A549 treated with AZD2906 at 1 μM for 4 hours (cell line): ENCODE results near the gene FTSJ3. TPM values are rescaled to one million over a fixed set of nuclear protein-coding genes. Genes with fewer than 3 reads are reported as not detected.

ENCODE experiments used
- total RNA-seq: library from RNA; stranded (reverse); fragments of 200-300 nt; extraction: Qiagen RNA extraction; gene quantifications from 5 replicates; pipeline ENCODE4 v1.2.3, GENCODE V29; 2022

Gene FTSJ3
- 43.9 to 61.3 TPM (median 52.1 TPM) in 5 replicates for total RNA-seq

GRCh38 chr17:63827002-63827800, at the start of gene FTSJ3, which contains the start of gene PSMC5:
Gene FTSJ3, minus strand, starts transcription at chr17:63827663. Its CDS starts 761 bp downstream, at chr17:63826902.
Gene PSMC5, plus strand, starts transcription at chr17:63827431. Its CDS starts 60 bp downstream, at chr17:63827491.

GRCh38 chr17:63873577-63873976, 46.1 kb upstream of the FTSJ3 start, which contains the start of gene CSH2:
Gene CSH2, minus strand, starts transcription at chr17:63873677. Its CDS starts 63 bp downstream, at chr17:63873614.

GRCh38 chr17:63842540-63843386, 15.3 kb upstream of the FTSJ3 start, which contains the start of gene SMARCD2:
Gene SMARCD2, minus strand, starts transcription at chr17:63842685. Its CDS starts 11 bp downstream, at chr17:63842674.

GRCh38 chr17:63774141-63774968, 53.1 kb downstream of the FTSJ3 start, which contains the start of gene DDX42:
Gene DDX42, plus strand, starts transcription at chr17:63774170. Its CDS starts 12,880 bp downstream, at chr17:63787050.

GRCh38 chr17:63773272-63774140, 54.0 kb downstream of the FTSJ3 start, which contains the start of gene CCDC47:
Gene CCDC47, minus strand, starts transcription at chr17:63773597. Its CDS starts 7,422 bp downstream, at chr17:63766175.

Other genes with a start within 250 kb of the FTSJ3 start
- gene TACO1, start 226.8 kb downstream of the FTSJ3 start, total RNA-seq: 51.5 to 55.5 TPM (median 54.7 TPM) in 5 replicates
- 14.7 to 19.3 TPM (median 17.8 TPM) in 5 replicates for gene MAP3K3, start 205.2 kb downstream of the FTSJ3 start, total RNA-seq
- 7.8 to 13.0 TPM (median 10.6 TPM) in 5 replicates for gene LIMD2, start 127.5 kb downstream of the FTSJ3 start, total RNA-seq
- gene STRADA, start 85.9 kb downstream of the FTSJ3 start, total RNA-seq: 23.5 to 26.8 TPM (median 25.5 TPM) in 5 replicates
- 88.4 to 136 TPM (median 94.2 TPM) in 5 replicates for gene CCDC47, start 54.1 kb downstream of the FTSJ3 start, total RNA-seq
- gene DDX42, start 53.5 kb downstream of the FTSJ3 start, total RNA-seq: 88.4 to 107 TPM (median 92.5 TPM) in 5 replicates
- gene PSMC5, start 232 bp downstream of the FTSJ3 start, total RNA-seq: 195 to 239 TPM (median 204 TPM) in 5 replicates
- 53.1 to 63.3 TPM (median 56.4 TPM) in 5 replicates for gene SMARCD2, start 15.0 kb upstream of the FTSJ3 start, total RNA-seq
- not detected in 5 replicates for gene CSH2, start 46.0 kb upstream of the FTSJ3 start, total RNA-seq
- not detected in 5 replicates for gene GH2, start 54.3 kb upstream of the FTSJ3 start, total RNA-seq
- not detected in 5 replicates for gene CSH1, start 68.9 kb upstream of the FTSJ3 start, total RNA-seq
- gene CSHL1, start 83.6 kb upstream of the FTSJ3 start, total RNA-seq: not detected in 5 replicates
- gene GH1, start 91.2 kb upstream of the FTSJ3 start, total RNA-seq: not detected in 5 replicates
- gene CD79B, start 104.7 kb upstream of the FTSJ3 start, total RNA-seq: 0.07 to 0.08 TPM in 2 of 5 replicates, not detected in the others
- 0.02 to 0.13 TPM (median 0.03 TPM) in 5 replicates for gene SCN4A, start 145.3 kb upstream of the FTSJ3 start, total RNA-seq
- gene PRR29, start 170.7 kb upstream of the FTSJ3 start, total RNA-seq: 0.44 to 0.74 TPM (median 0.68 TPM) in 5 replicates
- gene ICAM2, start 193.0 kb upstream of the FTSJ3 start, total RNA-seq: 0.07 to 0.18 TPM (median 0.09 TPM) in 4 of 5 replicates, not detected in the other